Globus pallidus (tissue), 1 donor: ENCODE measurements around the gene DNAH12.
"Not testable (repeated sequence)": the region's sequence is repeated elsewhere in the genome, so short reads cannot be mapped to it uniquely, and the experiment has no call there.

ENCODE experiments used
- DNase-seq: peaks from one replicate; pipeline ENCODE4 v3.0.0-alpha.2; 2015; ENCODE audit warnings: low spot score

DNAH12 gene

GRCh38 chr3:57326498-57326897, 217.6 kb downstream of the DNAH12 start:
- not testable (repeated sequence) for DNase-seq

- DNase-seq, result no peak
Observed at GRCh38 chr3:57314204-57314603, 229.9 kb downstream of the DNAH12 start.

DNA sequence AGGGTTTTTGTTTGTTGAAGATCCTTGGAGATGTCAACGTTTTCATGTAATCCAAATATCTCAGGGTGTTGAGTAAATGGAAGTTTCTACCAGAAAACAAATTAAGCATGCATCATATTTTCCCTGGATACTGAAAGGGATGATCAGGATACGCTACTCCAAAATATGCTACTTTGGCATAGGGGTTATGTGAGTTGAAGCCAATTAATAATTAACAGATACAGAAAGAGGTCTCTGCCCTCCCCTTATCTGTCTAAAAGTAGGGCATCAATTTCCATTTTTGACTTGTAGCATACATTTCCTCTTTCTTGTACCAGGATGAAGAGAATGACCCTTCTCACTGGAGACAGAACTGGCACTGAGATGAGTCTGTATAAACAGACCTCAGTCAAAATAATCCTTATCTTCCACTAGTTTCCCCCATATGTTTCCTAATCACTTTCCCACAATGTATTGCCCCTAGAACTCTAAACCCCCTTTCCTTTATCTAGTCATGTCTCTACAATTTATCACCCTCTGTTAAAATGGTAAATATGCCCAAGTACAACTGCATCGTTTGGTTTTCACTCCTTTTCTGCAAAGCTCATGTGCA, 234.3 kb downstream of the DNAH12 start:
- no peak for DNase-seq

DNA sequence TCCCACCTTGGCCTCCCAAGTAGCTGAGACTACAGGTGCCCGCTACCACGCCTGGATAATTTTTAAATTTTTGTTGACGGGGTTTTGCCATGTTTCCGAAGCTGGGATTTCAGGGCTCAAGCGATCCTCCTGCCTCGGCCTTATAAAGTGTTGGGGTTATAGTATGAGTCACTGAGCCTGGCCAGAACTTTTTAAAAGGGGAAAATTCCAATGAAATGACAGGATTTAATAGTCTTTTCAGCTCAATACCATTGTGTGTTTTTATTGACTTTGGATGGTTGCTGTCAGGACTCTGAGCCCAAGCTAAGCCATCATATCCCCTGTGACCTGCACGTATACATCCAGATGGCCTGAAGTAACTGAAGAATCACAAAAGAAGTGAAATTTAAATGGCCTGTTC, 240.6 kb downstream of the DNAH12 start:
- not testable (repeated sequence) for DNase-seq

DNA sequence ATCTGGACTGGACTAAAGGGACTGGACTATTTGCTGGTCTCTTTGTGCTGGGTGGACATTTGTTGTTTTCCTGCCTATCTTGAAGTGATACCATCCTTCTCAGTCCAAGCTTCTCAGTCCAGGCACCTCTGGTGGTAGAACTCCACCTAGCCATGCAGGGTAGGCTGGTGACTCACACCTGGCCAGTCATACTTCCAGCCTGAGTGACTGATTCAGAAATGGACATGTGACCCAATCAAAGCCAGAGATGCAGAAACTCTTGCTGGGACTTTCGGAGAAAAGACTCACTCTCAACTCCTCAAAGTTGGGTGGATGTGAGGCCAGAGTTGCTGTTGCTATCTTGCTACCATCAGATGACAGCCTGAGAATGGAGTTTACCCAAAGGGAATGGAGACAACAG, 246.1 kb downstream of the DNAH12 start:
- no peak for DNase-seq

DNA sequence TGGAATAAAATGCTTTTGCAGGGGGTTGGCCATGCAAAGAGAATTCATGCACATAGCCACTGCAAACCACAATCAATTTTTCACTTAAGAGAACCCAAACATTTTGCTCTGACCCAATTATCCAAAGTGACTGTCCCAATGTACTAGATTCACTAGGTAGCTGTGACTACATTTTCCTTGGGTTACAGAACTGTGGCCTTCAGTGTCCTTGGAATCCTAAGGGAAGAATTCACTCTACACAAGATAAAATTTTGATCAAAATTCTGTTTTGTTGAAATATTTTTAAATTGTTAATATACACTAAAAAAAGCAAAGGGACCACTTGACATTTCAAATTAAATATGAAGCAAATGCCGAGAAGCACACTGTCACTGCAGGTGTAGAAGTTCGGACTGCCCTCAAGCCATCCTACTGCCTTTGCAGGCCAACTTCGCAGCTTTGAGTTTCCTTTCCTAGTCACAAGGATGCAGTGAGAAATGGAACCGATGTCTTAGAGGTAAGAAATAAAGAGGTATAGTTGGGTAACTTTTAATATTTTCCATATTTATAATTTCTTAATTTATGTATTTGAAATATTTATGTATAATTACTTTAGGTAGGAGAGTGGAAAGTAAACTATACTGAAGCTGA, 251.1 kb downstream of the DNAH12 start:
- no peak for DNase-seq

DNA sequence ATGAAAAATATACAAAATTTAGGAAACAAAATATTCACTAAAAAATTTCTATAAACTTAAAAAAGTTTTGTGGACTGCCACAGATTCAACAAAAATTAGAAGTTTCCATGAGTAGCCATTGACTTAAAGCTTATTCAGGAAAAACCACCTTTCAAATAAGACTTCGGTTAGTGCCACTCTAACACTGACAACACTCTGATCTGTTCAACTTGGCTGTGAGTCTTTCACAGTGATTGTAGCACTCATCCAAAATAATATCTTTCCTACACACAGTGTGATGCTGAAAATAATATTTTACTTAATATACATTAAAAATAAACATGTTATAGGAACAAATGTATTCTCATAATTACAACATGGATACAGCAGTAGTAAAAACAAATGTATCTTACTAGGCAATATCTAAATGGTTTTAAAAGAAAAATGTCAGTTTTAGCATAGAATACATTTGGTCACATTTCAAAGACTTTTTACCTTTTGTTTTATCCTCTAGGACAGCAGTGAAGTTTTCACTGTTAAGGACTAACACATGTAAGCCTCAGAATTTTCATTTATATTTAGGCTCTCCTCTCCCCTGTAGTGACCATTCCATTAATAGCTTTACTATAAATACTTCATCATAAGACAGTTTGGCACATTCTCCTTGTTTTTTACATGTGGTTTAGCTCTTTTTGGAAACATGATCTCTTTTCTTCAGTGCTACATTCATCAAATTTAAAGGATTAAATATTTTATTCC, 251.8 kb downstream of the DNAH12 start, which contains the start of gene ASB14:
ASB14 (minus strand) TSS at position 527 of the 738 bp plus-strand sequence. CDS start 652 bp downstream, outside the sequence.
- DNase-seq, result no peak

- DNase-seq, result no peak
Observed at GRCh38 chr3:57288403-57288802, 255.7 kb downstream of the DNAH12 start.

GRCh38 chr3:57287205-57287604, 256.9 kb downstream of the DNAH12 start:
- no peak for DNase-seq

DNA sequence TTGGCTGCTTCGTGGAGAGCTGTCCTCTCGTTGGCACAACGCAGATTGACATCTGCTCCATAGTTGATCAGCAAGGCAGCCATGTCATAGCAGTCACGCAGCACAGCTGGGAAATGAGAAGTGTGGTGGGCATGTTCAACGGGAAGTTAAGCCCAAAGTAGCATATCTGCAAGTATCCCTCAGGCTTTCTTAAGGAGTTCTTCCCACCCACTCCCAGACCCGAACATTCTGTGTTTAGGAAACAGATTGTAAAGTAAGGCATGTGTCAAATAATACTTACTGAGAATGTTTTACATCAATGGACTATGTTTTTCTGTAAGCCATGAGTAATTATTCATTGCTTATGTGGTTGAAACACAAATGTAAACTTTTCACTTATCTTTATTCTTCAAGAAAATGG, 260.8 kb downstream of the DNAH12 start:
- DNase-seq, result no peak

DNA sequence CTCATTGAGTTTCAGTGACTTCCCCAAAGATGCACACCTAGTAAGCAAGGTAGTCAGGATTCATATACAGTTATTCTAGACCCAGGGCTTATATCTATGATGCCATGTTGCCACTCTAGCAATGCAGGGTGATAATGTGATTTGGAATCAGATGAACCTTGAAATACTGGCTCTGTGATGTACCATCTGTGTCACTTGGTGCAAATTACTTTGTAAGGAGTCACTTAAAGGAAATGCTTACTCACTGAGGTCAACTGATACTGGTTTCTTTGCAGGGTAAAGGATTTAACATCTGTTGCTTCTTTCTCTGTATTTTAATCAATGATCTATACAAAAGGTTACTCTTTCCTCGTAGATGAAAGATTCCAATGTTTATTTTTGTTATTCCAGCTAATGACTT, 262.4 kb downstream of the DNAH12 start:
- DNase-seq, result no peak

DNA sequence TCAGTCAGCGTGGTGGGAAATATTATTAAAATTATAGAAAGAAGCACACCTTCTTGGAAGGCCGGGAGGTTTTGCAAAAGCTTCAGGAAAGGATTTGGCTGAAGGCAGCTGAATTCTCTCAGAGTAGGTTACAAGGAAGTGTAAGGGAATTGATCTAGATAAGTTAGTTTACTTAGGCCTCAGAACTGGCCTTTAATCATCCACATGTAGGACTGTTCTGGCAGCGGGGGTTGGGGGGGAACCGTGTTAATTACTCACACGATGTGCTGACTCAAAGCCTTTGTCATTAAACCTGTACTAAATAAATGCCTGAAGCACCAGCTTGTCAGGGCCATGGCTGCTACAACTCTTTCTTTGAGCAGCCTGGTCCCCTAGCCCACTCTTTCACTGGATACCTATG, 264.5 kb downstream of the DNAH12 start:
- no peak for DNase-seq

- no peak for DNase-seq
Observed at GRCh38 chr3:57278237-57278636, 265.9 kb downstream of the DNAH12 start.

DNA sequence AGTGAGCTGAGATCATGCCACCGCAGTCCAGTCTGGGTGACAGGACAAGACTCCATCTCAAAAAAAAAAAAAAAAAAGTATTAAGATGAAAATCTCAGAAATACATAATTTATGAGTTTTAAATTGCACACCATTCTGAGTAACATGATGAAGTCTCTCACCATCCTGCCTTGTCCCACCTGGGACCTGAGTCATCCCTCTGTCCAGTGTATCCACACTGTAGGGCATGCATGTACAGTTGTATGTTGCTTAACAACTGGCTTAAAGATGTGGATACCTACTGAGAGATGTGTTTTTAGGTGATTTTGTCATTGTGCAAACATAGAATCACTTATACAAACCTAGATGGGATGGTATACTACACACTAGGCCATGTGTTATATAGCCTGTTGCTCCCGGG, 268.8 kb downstream of the DNAH12 start:
- DNase-seq, result no peak

- no peak for DNase-seq
Observed at GRCh38 chr3:57274845-57275244, 269.3 kb downstream of the DNAH12 start.

DNA sequence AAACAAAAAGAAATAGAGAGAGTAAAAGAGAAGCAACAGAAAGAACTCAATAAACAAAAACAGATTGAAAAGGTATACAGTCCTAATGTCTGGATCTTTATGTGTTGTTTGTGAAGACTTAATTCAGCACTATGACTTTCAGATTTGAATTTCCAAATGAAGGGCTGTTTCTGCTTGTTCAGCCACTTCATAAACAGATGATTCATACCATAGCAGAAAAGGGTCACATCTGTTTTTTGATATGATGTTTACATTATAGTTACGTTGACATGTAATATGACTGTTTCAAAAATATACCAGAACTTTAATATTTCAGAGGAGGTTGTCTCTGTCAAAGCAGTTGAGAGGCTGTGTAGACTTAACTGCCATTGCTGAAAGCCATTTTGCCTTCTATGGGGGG, 275.7 kb downstream of the DNAH12 start:
- DNase-seq, result no peak

GRCh38 chr3:57261929-57262328, 282.2 kb downstream of the DNAH12 start:
- no peak for DNase-seq

DNA sequence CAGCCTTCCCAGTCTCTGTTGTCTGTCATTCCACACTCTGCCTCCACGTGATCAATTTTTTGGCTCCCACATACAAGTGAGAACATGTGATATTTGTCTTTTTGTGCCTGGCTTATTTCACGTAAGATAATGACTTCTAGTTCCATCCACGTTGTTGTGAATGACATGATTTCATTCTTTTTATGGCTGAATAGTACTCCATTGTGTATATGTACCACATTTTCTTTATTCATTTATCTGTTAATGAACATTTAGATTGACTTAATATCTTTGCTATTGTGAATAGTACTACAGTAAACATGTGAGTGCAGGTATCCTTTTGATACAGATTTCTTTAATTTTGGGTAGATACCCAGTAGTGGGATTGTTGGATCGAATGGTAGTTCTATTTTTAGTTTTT, 283.0 kb downstream of the DNAH12 start:
- DNase-seq, result no peak

- DNase-seq, result no peak
Observed at GRCh38 chr3:57257678-57258077, 286.5 kb downstream of the DNAH12 start.

GRCh38 chr3:57256844-57257243, 287.3 kb downstream of the DNAH12 start:
- DNase-seq, result no peak

DNA sequence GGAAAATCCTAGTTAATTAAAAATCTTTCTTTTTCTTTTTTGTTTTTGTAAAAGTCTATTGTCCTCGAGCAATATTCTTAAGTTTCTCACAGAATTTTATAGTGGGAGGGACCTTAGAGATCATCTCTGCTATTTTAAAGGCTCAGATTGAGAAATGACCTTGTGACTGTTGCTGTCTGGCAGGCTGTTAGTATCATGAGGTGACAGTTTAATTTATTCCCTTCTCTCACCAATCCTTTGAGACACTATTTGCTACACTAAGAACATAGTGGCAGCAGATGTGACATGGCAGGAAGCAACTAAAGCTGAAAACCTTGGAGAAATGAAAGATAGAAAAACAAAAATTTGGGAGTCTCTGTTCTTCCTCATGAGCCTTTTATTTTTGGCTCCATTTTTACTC, 291.7 kb downstream of the DNAH12 start:
- DNase-seq, result no peak

- no peak for DNase-seq
Observed at GRCh38 chr3:57244946-57245345, 299.2 kb downstream of the DNAH12 start.
